GM10266 (cell line): ENCODE measurements around the gene LTF.

Experiments used
- DNase-seq: peaks from one replicate; pipeline ENCODE4 v3.0.0; 2012; ENCODE audit errors: extremely low spot score
- CTCF ChIP-seq: IDR thresholded peaks from 2 replicates; pipeline ENCODE4 v1.5.1; 2012; ENCODE audit warnings: mild to moderate bottlenecking, low read depth; ENCODE audit not compliant: control insufficient read depth, insufficient read depth; ENCODE audit errors: missing control alignments

Gene LTF

GRCh38 chr3:46482632-46483350 lies 18.1 kb upstream of the LTF start:
- DNase-seq, result no peak
- TF ChIP-seq CTCF, result no peak

GRCh38 chr3:46481636-46482035 lies 16.9 kb upstream of the LTF start:
- no peak for DNase-seq
- TF ChIP-seq CTCF, result no peak

- TF ChIP-seq CTCF, result no peak
- DNase-seq, result no peak
These were observed 15.9 kb upstream of the LTF start for GRCh38 chr3:46480491-46481195.

GRCh38 chr3:46479696-46480095 lies 15.0 kb upstream of the LTF start:
- no peak for DNase-seq

GRCh38 chr3:46479021-46479420 lies 14.3 kb upstream of the LTF start:
- DNase-seq, result no peak
- no peak for TF ChIP-seq CTCF

More at GRCh38 chr3:46479696-46480095, 15.0 kb upstream of the LTF start:
- TF ChIP-seq CTCF, result no peak

- no peak for TF ChIP-seq CTCF
- no peak for DNase-seq
These were observed 13.6 kb upstream of the LTF start for GRCh38 chr3:46478341-46478740.

- no peak for TF ChIP-seq CTCF
These were observed 13.1 kb upstream of the LTF start for GRCh38 chr3:46477756-46478155.

More at GRCh38 chr3:46477756-46478155, 13.1 kb upstream of the LTF start:
- DNase-seq, result no peak
